ENCODE measurements around the gene URB1. TPM values are rescaled to one million over a fixed set of nuclear protein-coding genes. Genes with fewer than 3 reads are reported as not detected.

The URB1 gene
- polyA plus RNA-seq, 1 of the 3 experiments (the other 2 are of a cell fraction): 9.9 TPM

- TF ChIP-seq REST (IDR thresholded peaks at IDR 0.05; ENCODE audit: low read depth, low read length) (no peak), ELF1 (IDR thresholded peaks at IDR 0.05) (no peak)
These were observed 84.1 kb downstream of the URB1 start (continued) for GRCh38 chr21:32308696-32309095.

GRCh38 chr21:32307706-32308105 lies 85.1 kb downstream of the URB1 start:
- Histone ChIP-seq H3K4me3 (ENCODE audit: low read depth in 2 of 2, low read length in 1 of 2) (no peak overlapping the region), H3F3A (replicated peaks; ENCODE audit: insufficient read depth) (no peaks in the 10 kb centered on the region), H3K36me3 (replicated peaks in 1 of 2; ENCODE audit: control insufficient read depth in 1 of 2, insufficient read depth in 2 of 2, low read length in 1 of 2) (peaks cover 17 to 34% of the 10 kb centered on the region in 2 experiments), H3K4me1 (ENCODE audit: control insufficient read depth in 1 of 2, insufficient read depth in 2 of 2, low read depth in 1 of 2, low read length in 1 of 2) (no peaks in the 10 kb centered on the region), H3K79me2 (ENCODE audit: insufficient read depth) (peaks cover 3% of the 10 kb centered on the region; the same call in 1 of the 2 replicates), H2AFZ (ENCODE audit: low read depth) (no peak overlapping the region), H4K20me1 (ENCODE audit: insufficient read depth) (0 out of 2 replicates have a peak, but pooled peaks cover 3% of the 10 kb centered on the region), H3K9me2 (no peaks in the 10 kb centered on the region), H3K9ac (no peak overlapping the region), H3K27me3 (ENCODE audit: insufficient read depth) (no peaks in the 10 kb centered on the region), H3K4me2 (no peak overlapping the region), H3K9me3 (no peaks in the 10 kb centered on the region), H3K27ac (ENCODE audit: low read depth in 2 of 2, low read length in 1 of 2) (no peak overlapping the region)
- CTCF ChIA-PET: no interaction called here
- WGBS (ENCODE audit: low lambda C conversion rate): 100% methylated on average over 4 of the region's 4 CpGs
- TF ChIP-seq POLR2AphosphoS5 (IDR thresholded peaks at IDR 0.05; ENCODE audit: low read depth, low read length): no peak
- no peak for TF ChIP-seq CHD2 (IDR thresholded peaks at IDR 0.05; ENCODE audit: low read length, partially characterized antibody)
- TF ChIP-seq EP300 (IDR thresholded peaks at IDR 0.05; ENCODE audit: borderline replicate concordance in 1 of 2, low read depth in 1 of 2, low read length in 1 of 2): no peak
- TF ChIP-seq REST (IDR thresholded peaks at IDR 0.05; ENCODE audit: low read depth, low read length): no peak
- no peak for TF ChIP-seq FOXJ3 (CRISPR knock-in tag; IDR thresholded peaks at IDR 0.05)
- no peak for TF ChIP-seq FOXM1 (IDR thresholded peaks at IDR 0.05; ENCODE audit: low read depth)
- TF ChIP-seq GATA2 (CRISPR knock-in tag; IDR thresholded peaks at IDR 0.05): no peak
- TF ChIP-seq ZBTB33 (IDR thresholded peaks at IDR 0.05; ENCODE audit: borderline replicate concordance, low read depth): no peak
- TF ChIP-seq GABPA (IDR thresholded peaks at IDR 0.05; ENCODE audit: low read depth): no peak
- TF ChIP-seq CTCF (IDR thresholded peaks at IDR 0.05): no peak
- no peak for TF ChIP-seq EZH2phosphoT487 (IDR thresholded peaks at IDR 0.05; ENCODE audit: borderline replicate concordance, low read depth)
- TF ChIP-seq ELF1 (IDR thresholded peaks at IDR 0.05): no peak
- TF ChIP-seq PBX3 (IDR thresholded peaks at IDR 0.05): no peak
- no peak for TF ChIP-seq SIN3A (IDR thresholded peaks at IDR 0.05; ENCODE audit: borderline replicate concordance, low read depth, low read length)
- no peak for TF ChIP-seq RAD21 (IDR thresholded peaks at IDR 0.05; ENCODE audit: low read length)
- TF ChIP-seq USF1 (IDR thresholded peaks at IDR 0.05; ENCODE audit: borderline replicate concordance, low read depth): no peak
- DNase-seq: no peak
- POLR2A ChIA-PET: no interaction called here
